T47D (cell line): ENCODE results near the gene SOWAHA.

ENCODE experiments used
- DNase-seq, 2 experiments: peaks; one replicate each; pipeline versions ENCODE4 v3.0.0 to v3.0.0-alpha.2; 2011 to 2012; ENCODE audit warnings: low read depth in 1 of 2, low spot score in 1 of 2
- JUND ChIP-seq: IDR thresholded peaks from 2 replicates; pipeline ENCODE4 v1.6.1; 2012; ENCODE audit warnings: low read depth
- in situ Hi-C: cut with HindIII; loops from 2 replicates; pipeline ENCODE4 v1.10.0; 2016; ENCODE audit warnings: low sequenced_read_pairs, low pct_unique_long_range_greater_than_20kb

SOWAHA gene

DNA sequence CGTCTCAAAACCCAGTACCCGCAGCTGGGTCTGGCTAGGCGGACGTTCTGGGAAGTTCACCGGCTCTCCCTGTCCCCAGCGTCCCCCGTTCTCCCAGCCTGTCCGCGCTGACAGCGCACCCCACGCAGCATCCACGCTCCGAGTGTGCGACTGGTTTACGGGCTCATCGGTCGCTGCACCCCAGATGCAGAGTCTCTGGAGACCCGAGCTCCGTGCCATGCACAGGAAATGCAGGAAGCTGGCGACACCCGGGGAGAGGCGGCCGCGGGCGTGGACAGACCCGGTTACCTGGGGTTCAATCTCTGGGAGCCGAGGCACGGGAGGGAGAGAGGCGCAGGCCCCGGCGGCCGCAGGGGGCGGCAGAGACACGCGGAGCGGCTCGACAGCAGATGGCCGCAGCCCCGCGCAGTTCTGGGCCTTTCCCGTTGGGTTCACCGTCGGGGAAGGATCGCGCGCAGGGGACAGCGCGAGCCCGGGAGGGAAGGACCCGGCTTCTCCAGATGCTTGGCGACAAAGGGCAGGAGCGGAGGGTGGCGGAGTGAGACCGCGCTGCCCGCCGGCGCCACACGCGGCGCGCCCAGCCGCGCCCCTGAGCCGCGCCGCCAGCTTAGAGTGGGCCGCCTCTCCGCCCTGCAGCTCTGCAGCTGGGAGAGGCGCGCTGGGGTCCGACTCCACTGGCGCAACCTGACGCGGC lies 16.8 kb downstream of the SOWAHA start:
- in situ Hi-C loops = no loop called here

GRCh38 chr5:132830436-132831094 lies 17.5 kb downstream of the SOWAHA start, which contains the start of gene SHROOM1:
TSS of gene SHROOM1 (minus strand) at chr5:132830647. CDS start at chr5:132826140, 4,507 bp downstream.
- peak; percentile 69 to 73 for DNase-seq
- in situ Hi-C loops = no loop called here
- TF ChIP-seq JUND = no peak

More for the DNA sequence above, 16.8 kb downstream of the SOWAHA start:
- peak; percentile 82 to 98 for DNase-seq
- TF ChIP-seq JUND = no peak

- no peak for DNase-seq
- no peak for TF ChIP-seq JUND
- in situ Hi-C loops = no loop called here
Observed at GRCh38 chr5:132831095-132831860, 18.2 kb downstream of the SOWAHA start.

DNA sequence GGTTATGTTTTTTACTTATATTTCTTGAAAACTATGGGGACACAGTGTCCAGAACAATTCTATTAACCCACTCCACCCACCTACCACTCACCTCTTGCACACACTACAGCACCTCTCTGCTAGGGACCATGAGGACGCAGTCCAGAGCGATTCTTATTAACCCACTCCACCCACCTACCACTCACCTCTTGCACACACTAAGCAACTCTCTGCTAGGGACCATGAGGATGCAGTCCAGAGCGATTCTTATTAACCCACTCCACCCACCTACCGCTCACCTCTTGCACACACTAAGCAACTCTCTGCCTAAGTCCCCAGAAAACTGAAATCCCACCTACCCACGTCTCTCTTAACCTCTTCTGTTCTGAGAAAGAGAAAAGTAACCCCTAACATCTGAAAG lies 19.5 kb downstream of the SOWAHA start:
- DNase-seq = no peak
- no peak for TF ChIP-seq JUND
- in situ Hi-C loops = no loop called here

GRCh38 chr5:132834057-132834456 lies 21.0 kb downstream of the SOWAHA start:
- DNase-seq = no peak
- TF ChIP-seq JUND = no peak
- in situ Hi-C loops = no loop called here

DNA sequence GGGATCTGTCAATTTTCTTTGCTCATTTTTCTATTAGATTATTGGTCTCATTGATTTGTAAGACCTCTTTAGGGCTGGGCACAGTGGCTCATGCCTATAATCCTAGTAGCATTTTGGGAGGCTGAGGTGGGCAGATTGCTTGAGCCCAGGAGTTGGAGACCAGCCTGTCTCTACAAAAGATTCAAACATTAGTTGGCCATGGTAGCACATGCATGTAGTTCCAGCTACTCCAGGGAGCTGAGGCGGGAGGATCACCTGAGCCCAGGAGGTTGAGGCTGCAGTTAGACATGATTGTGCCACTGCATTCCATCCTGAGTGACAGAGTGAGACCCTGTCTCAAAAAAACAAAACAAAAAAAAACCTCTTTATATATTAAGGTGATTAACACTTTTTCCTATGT lies 23.8 kb downstream of the SOWAHA start:
- in situ Hi-C loops = no loop called here
- TF ChIP-seq JUND = no peak
- DNase-seq = no peak

- in situ Hi-C loops = no loop called here
- no peak for TF ChIP-seq JUND
- peak in 1 of 2 experiments; percentile 51 for DNase-seq
Observed at GRCh38 chr5:132837868-132838267, 24.8 kb downstream of the SOWAHA start.

DNA sequence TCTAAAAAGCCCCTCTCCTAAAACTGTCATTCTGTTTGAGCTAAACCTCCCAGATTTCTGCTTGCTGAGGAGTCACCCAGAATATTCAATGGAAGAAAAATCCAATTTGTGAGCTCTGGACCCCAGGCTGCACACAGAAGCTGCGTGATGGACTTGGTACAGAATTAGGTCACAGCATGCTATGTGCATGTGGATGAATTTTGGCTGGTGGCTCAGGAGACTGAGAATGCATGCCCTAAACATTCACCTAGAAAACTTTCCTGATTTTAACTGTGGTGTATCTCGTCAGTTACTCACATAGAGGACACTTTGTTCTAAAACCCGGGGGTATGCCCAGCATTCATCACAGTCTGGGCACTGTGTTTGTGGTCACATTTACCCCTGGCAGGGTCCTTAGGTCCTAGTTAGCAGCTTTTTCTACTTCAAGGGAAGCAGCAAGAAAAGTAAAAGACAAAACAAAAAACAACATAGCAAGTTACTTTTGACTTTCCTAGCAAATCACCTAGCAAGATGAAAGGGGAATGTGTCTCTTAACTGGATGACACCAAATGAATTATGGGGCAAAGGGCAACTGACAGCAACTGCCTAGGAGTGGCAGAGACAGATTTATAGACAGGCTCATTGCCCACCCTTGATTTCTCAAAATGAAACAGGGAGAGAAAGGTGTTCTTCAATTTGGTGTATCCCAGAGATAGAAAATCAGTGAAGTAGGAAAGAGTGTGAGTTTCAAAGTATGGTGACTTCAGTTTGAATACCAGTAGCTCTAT lies 25.6 kb downstream of the SOWAHA start:
- DNase-seq = no peak
- no peak for TF ChIP-seq JUND

DNA sequence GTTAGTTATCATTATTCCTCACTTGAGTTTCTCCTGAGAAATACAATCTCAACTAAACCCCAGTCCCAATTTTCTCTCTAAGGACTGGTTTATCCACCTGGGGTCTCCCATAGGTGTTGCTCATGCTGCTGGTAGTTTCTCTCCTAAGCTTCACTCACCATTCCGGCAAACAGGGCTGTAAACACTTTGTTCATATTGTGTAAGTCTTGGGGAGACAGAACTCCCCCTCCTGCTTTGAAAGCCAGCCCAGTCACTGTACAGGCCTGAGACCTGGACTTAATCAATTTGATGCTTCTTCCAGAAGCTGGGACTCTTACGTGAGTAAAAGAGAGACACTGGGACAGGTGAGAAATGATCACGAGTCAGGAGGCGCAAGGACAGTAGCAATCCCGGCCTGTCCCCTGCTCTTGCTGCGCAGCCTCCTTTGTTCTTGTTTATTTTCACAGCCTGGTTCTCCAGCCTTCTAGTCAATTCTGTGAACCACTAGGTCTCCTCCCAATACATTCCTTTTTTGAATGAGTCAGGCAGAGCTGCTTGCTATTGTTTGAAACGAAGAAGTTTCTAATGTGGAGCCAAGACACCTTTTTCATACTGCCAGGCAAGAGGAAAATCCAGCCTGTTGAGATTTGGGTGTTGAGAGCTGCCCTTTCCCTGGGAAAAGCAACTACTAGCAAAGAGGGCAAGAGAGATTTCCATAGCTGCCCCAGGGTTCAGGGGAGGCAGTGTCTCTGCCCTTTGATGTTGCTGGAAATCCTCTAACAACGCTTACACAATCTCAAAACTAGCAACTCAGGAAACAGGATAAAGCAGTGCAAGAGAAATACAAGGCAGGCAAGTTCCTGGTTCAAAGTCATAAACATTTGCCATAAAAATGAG lies 26.6 kb downstream of the SOWAHA start:
- in situ Hi-C loops = no loop called here
- TF ChIP-seq JUND = no peak
- DNase-seq = peak in 1 of 2 experiments; percentile 18

More for the DNA sequence above, 25.6 kb downstream of the SOWAHA start:
- in situ Hi-C loops = no loop called here

DNA sequence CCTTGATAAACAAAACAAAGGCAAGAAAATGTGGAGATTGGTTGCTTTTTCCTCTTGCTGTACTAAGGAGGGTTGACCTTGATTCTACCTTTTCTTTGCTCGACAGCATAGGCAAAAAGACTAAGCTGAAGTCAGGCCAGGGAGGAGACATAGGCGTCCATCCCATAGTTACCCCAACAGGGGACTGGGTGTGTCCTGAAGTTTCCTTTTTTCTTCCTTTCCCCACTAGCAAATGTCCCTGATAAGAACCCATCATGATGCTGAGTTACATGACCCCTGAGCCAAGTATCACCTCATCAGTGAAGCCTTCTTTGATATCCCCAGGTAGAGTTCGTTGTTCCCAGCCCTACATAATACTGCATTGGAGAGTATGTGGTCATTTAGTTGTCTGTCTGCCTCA lies 27.2 kb downstream of the SOWAHA start:
- in situ Hi-C loops = no loop called here
- DNase-seq = no peak
- no peak for TF ChIP-seq JUND

GRCh38 chr5:132840896-132841295 lies 27.8 kb downstream of the SOWAHA start:
- DNase-seq = no peak
- in situ Hi-C loops = no loop called here

More at GRCh38 chr5:132840896-132841295, 27.8 kb downstream of the SOWAHA start:
- no peak for TF ChIP-seq JUND
